ENCODE data around the gene ZNF202.

The ZNF202 gene

DNA sequence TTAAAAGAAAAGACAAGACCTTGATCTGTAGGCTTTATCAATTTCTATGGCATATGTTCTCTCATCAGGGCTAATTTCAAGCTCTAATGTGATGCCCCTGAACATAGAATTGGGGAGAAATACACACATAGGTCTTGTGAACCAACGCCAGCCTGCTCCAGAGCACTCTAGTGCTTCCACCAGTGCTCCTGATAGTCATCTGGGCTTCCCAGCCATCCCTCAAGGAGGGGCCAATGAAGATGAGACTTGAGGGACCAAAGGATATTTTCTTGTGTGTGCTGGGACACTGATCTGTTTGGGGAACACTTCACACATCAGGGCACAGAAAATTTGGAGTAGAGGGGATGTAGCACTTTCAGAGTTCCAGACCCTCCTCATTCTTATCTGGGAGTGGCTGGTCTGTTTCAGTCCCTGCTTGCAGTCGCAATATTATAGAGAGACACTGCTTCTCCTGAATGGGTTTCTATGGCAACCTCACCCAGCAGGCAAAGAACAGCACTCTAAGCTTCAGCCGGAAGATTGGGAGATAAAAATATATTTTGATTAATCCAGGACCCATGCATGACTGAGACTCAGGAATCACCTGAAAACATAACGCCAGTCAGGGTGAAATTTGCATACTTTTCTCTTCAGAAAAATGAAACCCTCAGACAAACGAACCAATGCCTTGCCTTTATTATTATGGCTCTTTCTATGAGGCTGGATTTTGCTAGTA lies 58.6 kb downstream of the ZNF202 start:
- no peak for DNase-seq

DNA sequence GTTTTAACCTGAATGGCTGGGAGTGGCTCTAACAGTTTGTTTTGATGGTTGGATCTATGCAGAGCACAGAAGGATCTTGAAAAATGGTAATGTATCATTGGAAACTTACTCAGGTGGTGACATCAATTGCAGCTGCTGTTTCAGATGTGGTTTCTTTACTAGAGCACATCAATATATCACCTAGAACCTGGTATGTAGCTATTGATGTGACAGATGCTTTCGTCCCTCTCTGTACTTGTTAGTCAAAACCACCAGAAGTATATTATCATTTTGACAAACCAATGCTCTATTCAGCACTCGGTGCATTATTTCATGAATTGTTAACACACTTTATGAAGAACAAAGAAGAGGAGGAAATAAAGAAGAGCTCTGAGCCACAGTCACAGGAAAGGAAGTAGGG lies 60.4 kb downstream of the ZNF202 start:
- no peak for DNase-seq

DNA sequence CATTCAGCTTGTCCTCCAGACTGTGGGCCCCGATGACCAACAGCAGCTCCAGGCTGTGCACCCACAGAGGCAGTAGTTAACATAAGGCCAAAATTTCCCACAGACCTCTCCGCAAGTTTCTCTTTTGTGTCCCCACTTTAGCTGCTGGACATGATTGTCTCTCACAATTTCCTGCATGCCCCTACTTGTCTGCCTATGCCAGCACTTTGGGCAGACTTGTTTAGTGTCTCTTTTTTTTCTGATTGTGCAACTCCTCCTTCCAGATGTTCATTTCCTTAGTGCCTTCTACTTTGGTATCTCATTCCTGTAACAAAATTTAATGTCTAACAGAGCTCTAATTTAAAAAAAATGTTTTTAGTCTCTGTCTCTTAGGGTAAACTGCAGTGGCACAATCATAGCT lies 63.2 kb downstream of the ZNF202 start:
- DNase-seq, result no peak

DNA sequence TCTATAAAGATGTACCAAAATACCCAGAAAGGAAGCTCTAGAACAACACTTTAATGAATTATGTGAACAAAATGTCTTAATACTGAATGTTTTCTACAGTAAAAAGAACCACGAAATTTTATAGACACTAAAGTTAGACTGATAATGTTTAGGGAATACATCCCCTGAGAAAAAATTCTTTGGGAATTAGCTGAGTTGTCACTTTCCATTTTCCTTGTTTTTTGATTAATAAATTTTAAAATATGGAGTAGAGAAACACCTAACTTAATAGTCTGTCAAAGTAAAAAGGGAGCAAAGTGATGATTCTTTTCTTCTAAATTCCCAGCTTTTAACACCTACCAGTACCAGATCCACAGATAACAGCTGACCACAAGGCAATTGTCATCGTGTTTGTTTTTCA lies 64.0 kb downstream of the ZNF202 start:
- no peak for DNase-seq

DNA sequence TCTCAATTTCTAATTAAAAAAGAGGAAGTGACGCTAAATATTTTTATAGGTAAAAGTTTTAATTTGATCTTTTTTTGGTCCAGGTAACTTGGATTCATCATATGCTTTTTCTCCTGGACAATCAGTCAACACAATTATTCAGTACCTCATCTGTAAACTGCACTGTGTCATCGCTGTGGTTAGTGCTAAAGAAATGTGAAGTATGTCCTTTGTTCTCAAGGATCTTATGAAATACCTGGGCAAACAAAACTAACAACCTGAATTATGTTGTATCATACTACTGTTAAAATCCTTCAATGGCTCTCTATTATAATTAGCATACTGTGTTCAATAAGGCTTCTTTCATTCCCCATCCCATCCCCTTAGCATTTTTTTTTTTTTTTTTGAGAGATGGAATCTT lies 67.2 kb downstream of the ZNF202 start:
- DNase-seq, result no peak

All from cortex of kidney (tissue), 1 donor.